ENCODE measurements around the gene C4BPA. TPM values are rescaled to one million over a fixed set of nuclear protein-coding genes. Genes with fewer than 3 reads are reported as not detected.

Gene C4BPA
- total and polyA plus RNA-seq, 2 of the 8 experiments (the other 6 are each of a cell fraction or from before 2014, with no cell fraction given), result not detected

- Histone ChIP-seq H2AK5ac (ENCODE audit: low read depth, low read length) (no peak overlapping the region), H3K27me3 (replicated peaks in 1 of 4; ENCODE audit: control insufficient read depth in 3 of 4, extremely low read depth in 1 of 4, insufficient read depth in 3 of 4, low read length in 3 of 4) (no peaks in the 10 kb centered on the region), H3K4me2 (ENCODE audit: insufficient read depth in 1 of 2, low read depth in 2 of 2, low read length in 2 of 2) (no peak overlapping the region), H3K18ac (ENCODE audit: extremely low read depth, low read length) (no peak overlapping the region), H3K4ac (replicated peaks; ENCODE audit: insufficient read length, low read depth, low read length) (no peak overlapping the region), H2BK12ac (ENCODE audit: low read depth, low read length) (no peak overlapping the region), H3K9ac (replicated peaks in 1 of 4; ENCODE audit: extremely low read depth in 1 of 4, low read depth in 3 of 4, low read length in 3 of 4) (no peak overlapping the region), H2BK20ac (ENCODE audit: low read length) (no peak overlapping the region), H4K20me1 (replicated peaks in 1 of 2; ENCODE audit: control insufficient read depth in 1 of 2, insufficient read depth in 2 of 2, low read length in 2 of 2) (no peaks in the 10 kb centered on the region), H3K9me3 (ENCODE audit: insufficient read depth in 2 of 2, low read depth in 1 of 2, low read length in 1 of 2) (peaks cover 0 to 4% of the 10 kb centered on the region in 2 experiments; a peak in 1 of 4 replicates), H3K23me2 (ENCODE audit: low read depth, low read length) (no peaks in the 10 kb centered on the region), H4K5ac (ENCODE audit: insufficient read length, low read depth, low read length) (no peak overlapping the region), H3K4me1 (replicated peaks in 1 of 4; ENCODE audit: control insufficient read depth in 3 of 4, insufficient read depth in 4 of 4, low read length in 3 of 4) (no peaks in the 10 kb centered on the region), H3K14ac (ENCODE audit: insufficient read length) (no peak overlapping the region), H3K36me3 (ENCODE audit: control insufficient read depth in 2 of 4, insufficient read depth in 4 of 4, low read length in 3 of 4) (no peaks in the 10 kb centered on the region), H3K79me1 (ENCODE audit: low read depth, low read length) (no peaks in the 10 kb centered on the region), H3K79me2 (ENCODE audit: control insufficient read depth in 1 of 2, insufficient read depth in 2 of 2, low read length in 2 of 2) (no peaks in the 10 kb centered on the region), H4K8ac (ENCODE audit: extremely low read depth, insufficient read depth, low read length) (no peak overlapping the region), H3K23ac (ENCODE audit: insufficient read length) (no peak overlapping the region), H2AFZ (ENCODE audit: low read length) (no peak overlapping the region), H4K91ac (replicated peaks; ENCODE audit: insufficient read length, low read length) (no peak overlapping the region), H3K4me3 (ENCODE audit: extremely low read depth in 1 of 4, insufficient read depth in 2 of 4, low read depth in 3 of 4, low read length in 4 of 4) (no peak overlapping the region), H3K56ac (replicated peaks; ENCODE audit: insufficient read length, low read depth, low read length) (no peak overlapping the region), H3K27ac (ENCODE audit: low read depth, low read length) (no peak overlapping the region), H2BK15ac (ENCODE audit: low read length) (no peak overlapping the region), H2BK5ac (ENCODE audit: low read depth, low read length) (no peak overlapping the region), H2BK120ac (replicated peaks; ENCODE audit: low read depth, low read length) (no peak overlapping the region)
- no peak for DNase-seq (ENCODE audit: low read depth in 1 of 2, low spot score in 2 of 2)
- ChIA-PET CTCF (ENCODE audit: partially characterized antibody) (no interaction called here), POLR2A (ENCODE audit: partially characterized antibody) (no interaction called here)
- no peak for FAIRE-seq
- TF ChIP-seq RAD21 (IDR thresholded peaks at IDR 0.05 in 1 of 2, conservative IDR thresholded peaks at IDR 0.05 in 1 of 2; ENCODE audit: low read depth in 2 of 2, low read length in 2 of 2), result no peak
- no peak for TF ChIP-seq HDAC6 (IDR thresholded peaks at IDR 0.05; ENCODE audit: low read depth, low read length)
- no peak for TF ChIP-seq NANOG (IDR thresholded peaks at IDR 0.05; ENCODE audit: insufficient read depth, low read depth, low read length, poor library complexity, severe bottlenecking)
- no peak for TF ChIP-seq TCF12 (IDR thresholded peaks at IDR 0.05; ENCODE audit: low read depth, low read length)
- no peak for TF ChIP-seq CREB1 (IDR thresholded peaks at IDR 0.05)
- no peak for TF ChIP-seq ATF2 (IDR thresholded peaks at IDR 0.05; ENCODE audit: low read length)
- TF ChIP-seq KDM1A (IDR thresholded peaks at IDR 0.05; ENCODE audit: borderline replicate concordance, low read length), result no peak
- no peak for TF ChIP-seq SP2 (IDR thresholded peaks at IDR 0.05; ENCODE audit: low read length)
- no peak for TF ChIP-seq HDAC2 (IDR thresholded peaks at IDR 0.05; ENCODE audit: borderline replicate concordance in 1 of 2, low read depth in 2 of 2, low read length in 2 of 2)
- TF ChIP-seq SRF (IDR thresholded peaks at IDR 0.05; ENCODE audit: low read depth, low read length), result no peak
- TF ChIP-seq, protein P1, sequence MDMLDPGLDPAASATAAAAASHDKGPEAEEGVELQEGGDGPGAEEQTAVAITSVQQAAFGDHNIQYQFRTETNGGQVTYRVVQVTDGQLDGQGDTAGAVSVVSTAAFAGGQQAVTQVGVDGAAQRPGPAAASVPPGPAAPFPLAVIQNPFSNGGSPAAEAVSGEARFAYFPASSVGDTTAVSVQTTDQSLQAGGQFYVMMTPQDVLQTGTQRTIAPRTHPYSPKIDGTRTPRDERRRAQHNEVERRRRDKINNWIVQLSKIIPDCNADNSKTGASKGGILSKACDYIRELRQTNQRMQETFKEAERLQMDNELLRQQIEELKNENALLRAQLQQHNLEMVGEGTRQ (IDR thresholded peaks at IDR 0.05; ENCODE audit: low read length), result no peak
- no peak for TF ChIP-seq FOSL1 (IDR thresholded peaks at IDR 0.05; ENCODE audit: insufficient read depth, low read depth, low read length)
- no peak for TF ChIP-seq TBP (IDR thresholded peaks at IDR 0.05; ENCODE audit: low read depth, low read length)
Observed at GRCh38 chr1:207191061-207191460, 87.0 kb downstream of the C4BPA start.
